HEK293T (cell line): ENCODE results near the gene DHX30.

Experiments used
- CTCF ChIA-PET: fragments of 350-600 bp; formaldehyde crosslinking; extraction: SDS; loops from one replicate; lab custom pipeline; 2021; ENCODE audit warnings: antibody characterized with exemption, inconsistent platforms; lab: Yijun Ruan, JAX
- POLR2A ChIA-PET: fragments of 350-600 bp; formaldehyde crosslinking; extraction: SDS; loops from one replicate; lab custom pipeline; 2020; ENCODE audit warnings: antibody characterized with exemption, inconsistent platforms; lab: Yijun Ruan, JAX
- DNase-seq: peaks from one replicate; pipeline ENCODE4 v3.0.0; 2012; ENCODE audit warnings: mixed read lengths; ENCODE audit errors: extremely low spot score
- ARNT ChIP-seq: fragments of 450-650 bp; IDR thresholded peaks from 2 replicates; pipeline ENCODE4 v1.6.1; 2017; ENCODE audit warnings: mild to moderate bottlenecking
- BHLHE40 ChIP-seq: fragments of 450-650 bp; IDR thresholded peaks from 2 replicates; pipeline ENCODE4 v1.6.1; 2016; ENCODE audit warnings: mild to moderate bottlenecking, moderate library complexity, borderline replicate concordance
- CTBP1 ChIP-seq: fragments of 450-650 bp; IDR thresholded peaks from 2 replicates; pipeline ENCODE4 v1.6.1; 2016; ENCODE audit warnings: borderline replicate concordance
- ELF4 ChIP-seq: fragments of 450-650 bp; IDR thresholded peaks from 2 replicates; pipeline ENCODE4 v1.6.1; 2017; ENCODE audit warnings: antibody characterized with exemption
- FOXA1 ChIP-seq: fragments of 450-650 bp; IDR thresholded peaks from 2 replicates; pipeline ENCODE4 v1.6.1; 2016; ENCODE audit warnings: mild to moderate bottlenecking
- FOXK2 ChIP-seq: fragments of 450-650 bp; IDR thresholded peaks from 2 replicates; pipeline ENCODE4 v1.6.1; 2016; ENCODE audit warnings: mild to moderate bottlenecking
- FOXM1 ChIP-seq: fragments of 450-650 bp; IDR thresholded peaks from 2 replicates; pipeline ENCODE4 v1.6.1; 2017; ENCODE audit warnings: mild to moderate bottlenecking, borderline replicate concordance
- HDGF ChIP-seq: fragments of 450-650 bp; IDR thresholded peaks from 2 replicates; pipeline ENCODE4 v1.6.1; 2017; ENCODE audit warnings: antibody characterized with exemption, borderline replicate concordance
- L3MBTL2 ChIP-seq: fragments of 450-650 bp; conservative IDR thresholded peaks from 2 replicates; pipeline ENCODE4 v1.6.1; 2016; ENCODE audit warnings: mild to moderate bottlenecking
- LEF1 ChIP-seq: fragments of 450-650 bp; IDR thresholded peaks from 2 replicates; pipeline ENCODE4 v1.6.1; 2017; ENCODE audit warnings: mild to moderate bottlenecking, borderline replicate concordance
- NFRKB ChIP-seq: fragments of 450-650 bp; IDR thresholded peaks from 2 replicates; pipeline ENCODE4 v1.6.1; 2016; ENCODE audit warnings: mild to moderate bottlenecking, moderate library complexity
- SP1 ChIP-seq: fragments of 450-650 bp; IDR thresholded peaks from 2 replicates; pipeline ENCODE4 v1.6.1; 2017
- SUZ12 ChIP-seq: fragments of 450-650 bp; IDR thresholded peaks from 2 replicates; pipeline ENCODE4 v1.6.1; 2016; ENCODE audit warnings: mild to moderate bottlenecking
- ZNF384 ChIP-seq: fragments of 450-650 bp; IDR thresholded peaks from 2 replicates; pipeline ENCODE4 v1.6.1; 2016
- TF ChIP-seq, protein P1 (sequence below): fragments of 450-650 bp; IDR thresholded peaks from 2 replicates; pipeline ENCODE4 v1.6.1; 2016

DHX30 gene

GRCh38 chr3:47895241-47895640, 92.3 kb downstream of the DHX30 start:
- DNase-seq, result no peak
- POLR2A ChIA-PET, result no interaction called here
- CTCF ChIA-PET, result interaction anchor here (0.6 kb wide), 1 partner anchor 256 kb away, joined by 3 read pairs; no protein-coding TSS in a partner anchor
- no peak for TF ChIP-seq HDGF
- TF ChIP-seq L3MBTL2, result no peak
- TF ChIP-seq SP1, result no peak
- no peak for TF ChIP-seq FOXK2
- no peak for TF ChIP-seq CTBP1
- no peak for TF ChIP-seq FOXA1
- no peak for TF ChIP-seq SUZ12

DNA sequence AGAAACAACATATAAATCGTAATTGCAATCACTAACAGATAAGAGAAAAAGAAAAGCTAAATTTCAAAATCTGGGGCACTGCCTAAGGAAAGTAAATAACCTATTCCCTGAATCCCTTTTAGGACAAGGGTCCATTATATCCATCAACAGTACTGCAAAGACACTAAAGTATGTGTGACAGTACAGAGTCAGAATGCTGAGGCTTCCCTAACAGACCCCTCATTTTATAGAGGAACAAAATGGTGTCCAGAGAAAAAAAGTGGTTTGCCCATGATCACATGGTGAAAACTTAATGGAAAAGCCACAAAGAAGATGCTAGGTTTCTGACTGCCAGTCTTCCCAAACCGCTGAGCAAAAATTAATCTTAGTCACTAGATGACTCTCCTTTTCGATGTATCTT, 93.8 kb downstream of the DHX30 start:
- CTCF ChIA-PET, result interaction anchor here (0.8 kb wide), 1 partner anchor 27 kb away, joined by 3 read pairs; no protein-coding TSS in a partner anchor
- POLR2A ChIA-PET, result no interaction called here
- DNase-seq, result no peak
- no peak for TF ChIP-seq NFRKB
- TF ChIP-seq BHLHE40, result no peak
- TF ChIP-seq ZNF384, result no peak
- no peak for TF ChIP-seq ARNT
- TF ChIP-seq FOXA1, result no peak
- TF ChIP-seq, protein P1, sequence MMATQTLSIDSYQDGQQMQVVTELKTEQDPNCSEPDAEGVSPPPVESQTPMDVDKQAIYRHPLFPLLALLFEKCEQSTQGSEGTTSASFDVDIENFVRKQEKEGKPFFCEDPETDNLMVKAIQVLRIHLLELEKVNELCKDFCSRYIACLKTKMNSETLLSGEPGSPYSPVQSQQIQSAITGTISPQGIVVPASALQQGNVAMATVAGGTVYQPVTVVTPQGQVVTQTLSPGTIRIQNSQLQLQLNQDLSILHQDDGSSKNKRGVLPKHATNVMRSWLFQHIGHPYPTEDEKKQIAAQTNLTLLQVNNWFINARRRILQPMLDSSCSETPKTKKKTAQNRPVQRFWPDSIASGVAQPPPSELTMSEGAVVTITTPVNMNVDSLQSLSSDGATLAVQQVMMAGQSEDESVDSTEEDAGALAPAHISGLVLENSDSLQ, result no peak
- no peak for TF ChIP-seq LEF1
- TF ChIP-seq FOXM1, result no peak
- no peak for TF ChIP-seq HDGF
- TF ChIP-seq FOXK2, result no peak
- no peak for TF ChIP-seq SP1
- TF ChIP-seq SUZ12, result no peak

- TF ChIP-seq FOXA1, result no peak
- TF ChIP-seq ZNF384, result no peak
- no peak for TF ChIP-seq ELF4
- TF ChIP-seq L3MBTL2, result no peak
- TF ChIP-seq SUZ12, result no peak
- TF ChIP-seq FOXK2, result no peak
- no peak for TF ChIP-seq CTBP1
- ChIA-PET POLR2A (no interaction called here), CTCF (no interaction called here)
- no peak for DNase-seq
These were observed 95.0 kb downstream of the DHX30 start for GRCh38 chr3:47897954-47898353.

DNA sequence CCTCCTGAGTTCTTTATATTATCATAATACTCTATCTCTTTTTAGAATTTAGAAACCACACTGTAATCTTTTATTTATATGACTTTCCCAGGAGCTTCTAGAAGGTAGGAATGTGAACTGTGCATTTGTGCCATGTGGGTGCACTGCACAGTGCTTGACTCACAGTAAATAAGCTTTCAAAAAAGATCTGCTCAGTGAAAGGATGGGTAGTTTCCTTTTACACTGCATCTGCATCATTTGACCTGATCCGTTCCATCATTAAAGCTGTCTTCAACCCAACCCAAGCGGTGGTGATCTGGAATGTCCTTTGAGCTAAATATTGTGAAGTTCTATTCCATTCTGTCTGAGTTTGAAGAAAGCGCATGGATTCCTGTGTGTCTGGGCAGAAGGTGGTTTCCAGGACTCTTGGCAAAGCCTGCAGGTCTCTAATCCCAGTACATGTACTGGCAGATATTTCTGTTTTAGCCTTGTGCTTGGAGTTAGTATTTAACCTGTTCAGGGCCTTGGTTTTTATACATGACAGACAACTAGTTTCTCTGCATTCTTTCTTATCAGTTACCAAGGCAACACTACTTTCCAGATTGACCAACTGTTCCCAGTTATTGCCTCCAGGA, 96.7 kb downstream of the DHX30 start:
- POLR2A ChIA-PET, result no interaction called here
- DNase-seq, result no peak
- no peak for TF ChIP-seq SUZ12
- CTCF ChIA-PET, result no interaction called here
